Suppressor macrophage treated with lipopolysaccharide for 4 hours (primary cell): ENCODE results near the gene UBASH3B.

ENCODE experiments used
- DNase-seq: peaks from one replicate; pipeline ENCODE4 v3.0.0-alpha.2; 2020

Gene UBASH3B

DNA sequence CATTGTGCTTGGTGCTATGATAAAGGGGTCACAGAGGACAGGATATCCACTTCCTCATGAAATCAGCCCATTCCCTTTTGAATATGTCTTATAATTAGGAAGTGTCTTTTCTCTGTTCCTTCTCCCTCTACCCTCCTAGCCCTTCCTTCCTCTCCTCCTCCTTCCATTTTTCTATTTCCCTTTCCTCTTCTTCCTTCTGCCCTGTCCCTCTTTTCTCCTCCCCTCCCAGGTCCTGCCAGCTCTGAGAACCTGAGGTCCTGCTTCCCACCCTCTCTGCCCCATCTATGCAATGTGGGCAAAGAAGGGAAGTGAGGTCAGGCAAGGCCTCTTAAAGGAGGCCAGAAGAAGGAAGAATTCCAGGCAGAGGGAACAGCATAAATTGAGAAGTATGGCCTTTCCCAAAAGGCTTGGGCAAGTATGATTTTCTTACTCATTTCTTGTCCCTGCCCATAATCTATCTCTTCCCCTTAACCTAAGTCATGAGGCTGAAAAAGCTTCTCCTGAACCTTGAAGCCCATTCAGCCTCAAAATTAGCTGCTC lies 7.7 kb upstream of the UBASH3B start:
- peak; percentile 41 for DNase-seq

DNA sequence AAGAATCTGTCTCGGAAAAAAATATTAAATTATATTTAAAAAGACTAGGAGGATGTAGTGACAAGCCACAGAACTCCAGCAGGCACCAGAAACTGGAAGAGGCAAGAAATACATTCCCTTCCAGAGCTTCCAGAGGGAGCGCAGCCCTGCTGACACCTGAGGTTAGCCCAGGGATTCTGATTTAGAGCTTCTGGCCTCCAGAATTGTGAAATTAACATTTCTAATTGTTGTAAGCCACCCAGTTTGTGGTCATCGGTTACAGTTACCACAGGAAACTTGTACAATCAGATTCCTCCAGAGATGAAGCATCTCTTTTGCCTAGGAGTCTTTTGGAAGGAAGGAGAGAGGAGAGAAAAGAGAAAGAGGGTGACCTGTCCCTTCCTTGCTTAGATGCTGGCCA lies 6.4 kb upstream of the UBASH3B start:
- no peak for DNase-seq

DNA sequence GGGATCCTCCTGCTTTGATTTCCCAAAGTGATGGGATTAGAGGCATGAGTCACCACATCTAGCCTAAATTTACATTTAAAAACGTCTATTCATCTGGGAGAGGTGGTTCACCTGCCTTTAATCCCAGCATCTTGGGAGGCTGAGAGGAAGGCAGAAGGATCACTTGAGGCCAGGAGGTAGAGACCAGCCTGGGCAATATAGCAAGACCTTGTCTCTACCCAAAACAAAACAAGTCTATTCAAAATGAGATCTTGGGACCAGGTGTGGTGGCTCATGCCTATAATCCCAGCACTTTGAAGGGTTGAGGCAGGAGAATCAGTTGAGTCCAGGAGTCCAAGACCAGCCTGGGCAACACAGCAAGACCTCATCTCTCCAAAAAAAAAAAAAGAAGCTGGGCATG lies 4.9 kb upstream of the UBASH3B start:
- DNase-seq = no peak

DNA sequence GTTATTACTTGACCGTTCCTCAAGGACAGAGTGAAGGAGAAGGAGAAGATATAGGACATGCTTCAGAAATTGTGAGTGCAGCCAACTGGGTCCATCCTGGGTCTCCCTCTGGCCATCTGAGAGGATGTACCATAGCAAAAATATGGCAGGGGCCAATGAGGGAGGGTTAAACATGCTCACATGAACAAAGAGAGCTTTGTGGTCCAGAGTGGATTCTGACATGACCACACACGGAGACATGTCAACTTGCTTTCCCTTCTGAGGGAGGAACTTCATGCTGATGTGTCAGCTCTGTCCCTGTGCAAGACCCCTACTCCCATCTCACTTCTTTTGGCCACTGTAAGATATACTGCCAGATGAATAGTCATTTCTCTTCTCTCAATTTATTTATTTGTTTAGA lies 3.0 kb upstream of the UBASH3B start:
- DNase-seq = no peak

DNA sequence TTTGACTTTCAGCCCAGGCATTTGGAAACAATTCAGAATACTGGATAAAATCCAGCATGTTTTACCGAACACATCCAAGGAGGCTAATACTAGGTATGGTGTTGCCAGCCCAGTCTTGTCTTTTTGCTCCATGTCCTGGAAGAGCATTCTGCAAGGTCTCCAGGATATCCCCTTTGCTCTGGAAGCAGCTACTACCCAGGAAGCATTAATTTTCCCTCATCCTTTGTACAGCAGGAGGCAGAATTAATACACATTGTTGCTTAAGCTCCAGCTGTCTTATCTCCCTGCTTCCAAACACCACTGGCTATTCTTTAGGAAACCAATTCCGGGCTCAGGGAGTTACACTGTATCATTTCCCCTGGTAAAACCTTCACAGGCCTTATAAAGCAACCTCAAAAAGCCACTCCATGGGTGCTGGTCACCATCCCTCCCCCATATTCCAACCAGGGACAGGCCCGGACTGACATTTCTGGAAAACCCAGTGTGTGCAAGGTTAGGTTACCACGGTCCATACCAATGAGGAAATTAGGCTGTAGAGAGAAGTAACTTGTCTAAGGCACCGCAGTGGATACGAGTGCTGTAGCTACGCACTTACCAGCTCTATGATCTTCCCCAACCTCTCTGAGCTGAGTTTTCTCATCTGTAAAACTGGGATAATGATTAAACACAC lies 1.5 kb upstream of the UBASH3B start:
- DNase-seq = peak; percentile 49

DNA sequence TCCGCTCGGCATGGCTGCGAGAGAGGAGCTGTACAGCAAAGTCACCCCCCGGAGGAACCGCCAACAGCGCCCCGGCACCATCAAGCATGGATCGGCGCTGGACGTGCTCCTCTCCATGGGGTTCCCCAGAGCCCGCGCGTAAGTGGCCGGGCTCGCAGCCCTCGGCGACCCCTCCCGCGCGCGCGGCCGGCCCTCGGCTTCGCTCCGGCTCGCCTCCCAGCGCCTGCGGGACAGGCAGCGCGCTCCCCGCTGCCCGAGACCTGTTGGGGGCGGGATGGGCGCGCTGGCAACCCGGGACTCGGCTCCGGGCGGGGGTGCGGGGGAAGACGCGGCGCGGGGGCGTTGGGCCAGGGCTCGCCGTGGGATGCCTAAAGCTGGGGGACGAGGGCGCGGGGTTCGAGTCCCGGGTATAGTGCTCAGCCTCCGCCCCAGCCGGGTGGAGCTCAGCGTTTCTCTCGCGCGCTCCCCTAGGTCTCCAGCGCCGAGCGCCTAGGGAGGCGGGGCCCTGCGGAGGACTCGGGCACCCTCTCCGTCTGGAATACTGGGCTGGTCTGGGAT lies 630 bp downstream of the UBASH3B start:
- peak; percentile 56 for DNase-seq

DNA sequence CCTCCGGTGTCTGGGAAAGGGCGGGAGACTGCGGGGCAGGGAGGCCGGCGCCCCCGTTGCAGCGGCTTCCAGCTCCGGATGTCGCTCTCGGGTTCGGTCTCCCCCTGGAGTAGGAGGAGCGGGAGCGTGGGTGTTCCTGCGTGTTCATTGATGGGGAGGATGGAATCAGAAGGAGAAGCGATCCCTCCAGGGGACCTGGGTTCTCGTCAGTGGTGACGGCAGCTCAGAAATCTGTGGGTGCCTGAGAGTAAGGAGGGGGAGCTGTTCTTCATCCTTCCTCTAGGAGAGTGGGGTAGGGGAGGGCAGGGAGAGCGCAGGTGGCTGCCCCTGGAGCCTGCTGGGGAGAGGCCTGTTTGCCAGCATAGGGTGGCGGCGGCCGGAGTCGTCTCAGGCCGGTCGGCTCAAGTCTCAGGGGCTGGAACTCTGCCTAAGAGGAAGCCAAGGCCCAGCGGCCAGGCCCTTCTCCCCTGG lies 1.1 kb downstream of the UBASH3B start:
- peak; percentile 90 for DNase-seq

DNA sequence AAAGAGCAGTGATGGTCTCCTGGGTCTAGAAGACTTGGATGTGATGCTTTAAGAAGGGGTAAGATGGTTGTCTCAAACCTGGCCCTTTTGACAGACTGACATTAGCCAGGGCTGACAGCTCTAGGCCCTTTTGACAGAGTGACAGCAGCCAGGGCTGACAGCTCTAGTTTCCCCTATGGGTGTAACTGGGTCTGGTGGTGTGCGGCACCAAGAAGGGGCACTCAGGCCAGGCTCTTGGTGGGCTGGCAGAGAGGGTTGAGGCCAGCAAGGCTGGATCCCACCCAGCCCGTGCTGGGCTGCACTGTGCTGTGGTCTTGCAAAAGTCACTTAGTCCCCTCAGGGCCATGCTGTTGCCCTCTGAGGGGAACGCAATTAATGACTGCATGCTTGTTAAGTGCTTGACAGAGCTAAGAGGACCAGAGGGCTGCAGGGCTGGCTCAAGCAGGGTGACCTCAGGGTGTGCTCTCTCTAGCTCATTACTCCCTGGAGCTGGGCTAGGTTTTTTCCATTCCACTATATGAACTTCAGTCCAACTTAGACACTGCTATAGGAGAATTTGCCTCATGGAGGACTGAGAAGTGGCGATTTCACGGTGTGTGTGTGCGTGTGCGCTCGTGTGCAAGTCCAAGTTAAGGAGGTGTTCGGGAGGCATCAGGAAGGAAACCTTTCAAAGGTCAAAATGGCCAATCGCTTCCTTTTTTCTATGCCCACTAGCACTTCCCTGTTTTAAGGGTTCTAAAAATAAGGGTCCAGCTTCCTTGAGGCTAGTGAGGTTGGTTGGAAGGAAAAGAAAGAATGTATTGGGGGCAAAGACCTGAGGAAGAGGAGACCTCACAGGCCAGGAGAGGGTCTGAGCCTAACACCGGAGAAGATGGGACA lies 4.4 kb downstream of the UBASH3B start:
- DNase-seq = peak; percentile 50

DNA sequence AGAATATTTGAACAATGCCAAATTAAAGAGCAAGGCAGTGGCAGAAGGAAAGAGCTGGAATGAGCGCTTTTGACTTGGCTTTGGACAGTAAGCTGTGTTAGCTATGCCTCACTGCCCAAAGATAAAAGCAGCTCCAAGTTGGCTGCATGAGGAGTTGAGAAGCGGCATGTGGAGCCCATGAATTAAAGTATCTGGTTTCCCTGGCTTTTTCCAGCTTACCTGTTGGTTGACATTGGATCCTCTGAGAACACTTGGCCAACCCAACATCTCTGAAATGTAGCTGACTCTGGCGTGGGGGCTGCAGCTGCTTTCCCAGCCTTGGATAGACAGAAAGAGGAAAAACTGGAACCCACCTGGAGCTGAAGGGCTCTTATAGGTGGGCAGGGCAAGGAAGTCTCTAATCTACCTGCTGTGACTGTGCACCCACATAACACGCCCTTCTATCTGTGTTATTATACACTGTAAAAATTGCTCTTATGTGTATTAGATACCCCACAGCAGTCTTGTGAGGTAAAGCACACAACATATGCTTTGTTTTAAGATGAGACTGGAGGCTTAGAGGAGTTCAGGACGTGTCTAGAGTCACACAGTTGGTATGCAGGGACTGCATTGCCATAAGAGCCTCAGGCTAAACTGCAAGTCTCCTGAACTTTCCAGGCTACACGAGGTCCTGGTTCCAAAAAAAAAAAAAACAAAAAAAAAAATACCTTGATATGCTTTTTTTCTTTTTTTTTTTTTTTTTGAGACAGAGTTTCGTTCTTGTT lies 5.8 kb downstream of the UBASH3B start:
- no peak for DNase-seq

DNA sequence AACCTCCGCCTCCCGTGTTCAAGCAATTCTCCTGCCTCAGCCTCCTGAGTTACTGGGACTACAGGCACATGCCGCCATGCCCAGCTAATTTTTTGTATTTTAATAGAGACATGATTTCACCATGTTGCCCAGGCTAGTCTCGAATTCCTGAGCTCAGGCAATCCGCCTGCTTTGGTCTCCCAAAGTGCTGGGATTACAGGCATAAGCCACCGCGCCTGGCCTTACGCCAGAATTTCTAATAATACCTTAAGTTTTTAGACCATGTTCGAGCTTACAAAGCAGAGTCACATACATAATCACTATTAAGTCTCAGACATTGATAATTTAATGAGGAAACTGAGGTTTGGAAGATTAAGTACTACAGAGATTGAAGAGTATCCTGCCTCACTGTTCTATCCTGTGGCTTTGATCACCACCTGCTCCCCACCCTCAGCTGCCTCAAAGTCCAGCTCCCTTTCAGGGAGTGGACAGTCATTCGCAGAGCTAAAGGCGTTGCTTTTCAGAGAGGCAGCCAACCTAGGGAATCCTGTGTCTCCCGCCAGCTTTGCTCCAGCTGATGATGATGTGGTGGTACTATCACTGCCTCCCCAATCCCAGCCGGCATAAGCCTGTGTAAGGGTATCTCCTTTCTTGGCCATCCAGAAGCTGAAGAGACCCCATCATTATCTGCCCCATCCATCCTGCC lies 7.7 kb downstream of the UBASH3B start:
- no peak for DNase-seq

DNA sequence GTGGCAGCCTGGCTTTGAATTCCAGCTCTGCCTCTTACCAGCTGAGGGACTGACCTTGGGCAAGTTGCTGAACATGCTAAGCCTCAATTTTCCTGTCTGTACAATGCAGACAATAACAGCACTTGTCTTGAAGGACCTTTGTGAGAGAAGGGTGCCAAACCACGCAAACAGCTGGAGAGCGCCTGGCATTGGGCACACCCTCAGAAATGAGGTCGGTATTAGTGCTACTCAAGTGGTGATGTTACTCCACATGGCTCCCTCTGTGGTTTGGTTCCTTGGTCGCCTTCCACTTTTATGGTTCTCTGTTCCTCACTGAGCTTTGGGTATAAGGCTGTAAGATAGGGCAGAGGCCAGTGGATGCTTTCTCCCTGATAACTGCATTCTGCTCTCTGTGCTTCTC lies 8.2 kb downstream of the UBASH3B start:
- peak; percentile 58 for DNase-seq

DNA sequence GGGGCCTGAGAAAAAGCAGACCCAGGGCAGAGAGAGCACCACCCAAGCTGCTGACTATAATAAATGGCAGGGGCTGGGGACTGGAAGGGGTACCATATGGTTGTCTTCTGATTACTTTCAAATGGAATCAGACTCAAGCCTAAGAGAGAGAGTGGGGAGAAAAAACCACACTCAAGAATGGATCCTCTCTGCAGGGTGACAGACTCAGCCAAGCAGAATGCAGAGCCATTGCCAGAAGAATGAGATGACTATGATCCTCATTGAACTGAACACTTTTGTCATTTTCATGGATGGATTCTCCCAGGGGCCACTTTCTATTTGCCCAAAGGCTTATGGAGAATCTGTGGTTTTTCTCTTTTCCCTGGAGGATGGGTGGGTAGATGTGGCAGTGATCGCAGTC lies 8.7 kb downstream of the UBASH3B start:
- DNase-seq = no peak

DNA sequence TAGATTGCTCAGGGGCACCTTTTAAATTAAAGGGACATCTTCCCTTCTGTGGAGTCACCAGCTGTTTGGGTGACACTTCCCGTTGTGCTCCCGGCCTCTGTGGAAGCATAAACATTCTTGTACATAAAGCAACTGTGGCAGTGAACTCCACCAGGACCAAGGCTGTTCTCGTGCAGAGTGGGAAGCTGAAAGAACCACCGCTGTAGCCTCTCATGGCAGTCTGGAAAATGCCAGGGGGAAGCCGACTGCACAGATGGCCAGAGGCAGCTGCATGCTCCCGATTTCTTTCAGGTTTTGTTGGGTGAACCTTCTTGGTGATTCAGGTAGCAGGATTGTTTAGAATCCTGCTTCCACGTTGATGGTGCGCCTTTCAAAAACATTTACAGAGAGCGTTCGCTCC lies 10.3 kb downstream of the UBASH3B start:
- no peak for DNase-seq

DNA sequence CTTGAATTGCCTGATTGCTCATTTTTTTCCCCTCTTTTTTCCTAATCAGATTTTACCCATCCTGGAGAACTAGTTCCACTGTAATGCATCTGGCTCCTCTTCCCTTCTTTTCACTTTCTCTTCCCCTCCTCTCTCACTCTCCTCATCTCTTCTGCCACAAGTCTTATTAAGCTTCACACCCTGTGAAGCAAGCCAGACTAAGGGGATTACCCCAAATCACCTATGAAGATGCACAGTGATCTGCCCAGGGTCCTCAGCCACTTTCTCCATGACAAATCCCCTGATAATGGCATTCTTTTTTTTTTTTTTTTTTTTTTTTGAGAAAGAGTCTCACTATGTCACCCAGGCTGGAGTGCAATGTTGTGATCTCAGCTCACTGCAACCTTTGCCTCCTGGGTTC lies 11.2 kb downstream of the UBASH3B start:
- no peak for DNase-seq

DNA sequence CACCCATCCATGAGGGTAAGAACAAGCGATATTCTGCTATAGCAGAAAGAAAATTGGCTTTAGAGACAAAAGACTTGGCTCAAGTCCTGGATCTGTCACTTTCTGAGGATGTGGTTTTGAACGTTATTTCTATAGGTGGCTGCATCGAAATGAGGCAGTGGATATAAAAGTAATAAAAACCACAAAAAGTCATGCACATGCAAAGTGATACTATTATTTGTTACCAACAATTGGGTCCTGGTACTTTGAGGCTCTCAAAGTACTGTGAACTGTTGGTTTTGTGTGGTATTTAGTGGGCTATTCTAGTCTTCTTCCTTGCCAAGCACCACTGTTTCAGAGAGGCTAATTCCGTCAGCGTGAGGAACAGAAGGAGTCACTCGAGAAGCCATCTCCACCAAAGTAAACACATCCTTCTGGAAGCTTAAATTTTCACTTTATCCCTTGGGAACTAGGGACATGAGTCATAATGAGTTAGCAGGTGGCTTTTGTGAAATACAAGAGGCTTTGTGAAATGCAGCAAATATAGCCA lies 13.1 kb downstream of the UBASH3B start:
- DNase-seq = no peak

DNA sequence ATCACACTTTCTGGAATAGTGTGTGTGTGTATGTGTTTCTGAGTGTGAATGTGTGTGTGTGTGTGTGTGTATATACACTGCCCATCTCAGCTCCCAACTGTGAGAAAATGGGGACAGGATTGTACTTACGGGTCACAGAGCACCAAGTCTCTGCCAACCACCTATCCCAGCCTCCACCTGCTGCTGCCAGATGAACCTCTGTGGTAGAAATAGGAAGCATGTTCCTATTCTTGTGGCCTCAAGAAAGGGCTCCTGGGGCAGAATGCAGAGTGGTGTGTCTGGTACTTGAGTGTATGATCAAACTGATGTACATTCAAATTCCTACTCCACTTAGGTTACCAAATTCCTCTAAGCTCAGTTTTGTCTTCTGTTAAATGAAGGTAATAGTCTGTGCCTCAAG lies 14.6 kb downstream of the UBASH3B start:
- DNase-seq = no peak

DNA sequence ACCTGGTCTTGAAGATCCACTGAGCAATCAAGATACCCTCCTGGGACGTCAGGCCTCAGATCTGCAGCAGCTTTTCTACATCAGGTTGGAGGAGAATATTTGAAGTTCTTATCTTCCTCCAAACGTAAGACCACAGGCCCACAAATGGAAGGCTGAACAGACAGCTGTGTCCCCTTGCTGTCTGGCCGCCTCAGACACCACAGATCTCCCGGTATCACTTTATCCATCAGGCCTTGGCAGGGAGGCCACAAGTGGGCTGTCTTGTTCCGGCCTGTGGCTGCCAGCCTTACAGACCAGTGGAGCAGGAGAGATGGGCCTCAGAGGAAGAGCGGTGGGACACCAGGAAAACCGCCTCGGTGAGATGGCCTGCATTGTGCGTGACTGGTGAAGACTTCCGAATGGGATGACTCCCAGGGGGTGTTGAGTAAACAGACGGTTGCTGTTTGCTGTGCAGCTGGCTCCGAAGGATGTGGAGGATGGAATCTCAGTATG lies 15.9 kb downstream of the UBASH3B start:
- no peak for DNase-seq

DNA sequence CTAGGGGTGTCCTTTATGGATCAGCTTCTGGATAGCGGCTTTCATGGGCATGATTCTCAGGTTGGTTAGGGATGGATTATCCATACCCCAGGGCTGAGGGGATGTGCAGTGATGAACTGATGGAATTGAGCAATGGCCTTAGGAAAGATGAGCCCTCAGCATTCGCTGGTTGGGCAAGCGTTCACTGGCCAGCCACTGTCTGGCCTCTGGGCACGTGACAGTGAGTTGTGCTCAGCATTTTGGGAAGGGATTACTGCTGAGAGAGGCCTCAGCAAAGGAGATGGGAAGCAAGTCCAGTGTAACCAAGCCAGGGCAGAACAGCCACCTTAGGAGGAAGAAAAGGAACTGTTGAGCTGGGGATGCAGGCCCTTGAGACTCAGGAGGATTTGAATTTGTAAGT lies 17.4 kb downstream of the UBASH3B start:
- DNase-seq = peak; percentile 79

DNA sequence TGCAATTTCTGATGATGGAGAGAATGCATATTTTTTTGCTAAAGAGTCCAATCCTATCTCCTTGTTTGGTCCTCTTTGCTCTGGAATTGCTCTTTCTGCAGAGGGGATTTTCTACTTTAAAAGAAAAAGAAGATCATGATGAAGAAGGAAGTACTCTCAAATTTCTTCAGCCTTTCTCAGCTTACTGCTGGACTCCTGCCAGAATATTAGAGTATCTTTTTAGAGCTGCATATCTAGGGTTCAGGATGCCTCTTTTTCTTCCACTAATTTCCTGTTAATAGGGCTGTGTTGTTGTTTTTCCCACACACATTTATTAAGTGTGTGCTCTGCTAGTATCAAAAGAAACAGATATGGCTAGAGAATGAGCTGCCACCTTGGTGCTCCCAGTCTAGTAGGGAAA lies 18.2 kb downstream of the UBASH3B start:
- peak; percentile 61 for DNase-seq

DNA sequence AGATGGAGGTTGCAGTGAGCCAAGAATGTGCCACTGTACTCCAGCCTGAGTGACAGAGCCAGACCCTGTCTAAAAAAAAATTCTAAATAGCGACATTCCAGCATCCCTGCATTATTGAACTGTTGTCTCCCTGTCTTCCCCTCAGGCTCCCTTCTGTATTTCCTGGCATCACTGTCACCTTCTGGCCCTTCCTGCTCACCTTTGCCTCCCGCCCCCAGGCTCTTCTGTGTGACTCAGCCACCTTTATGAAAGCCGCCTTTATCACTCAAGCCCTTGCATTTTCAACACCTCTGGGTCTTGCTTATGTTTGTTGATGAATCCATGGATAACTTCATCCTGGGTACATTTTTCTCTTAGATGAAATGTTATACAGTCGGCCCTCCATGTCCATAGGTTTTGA lies 21.1 kb downstream of the UBASH3B start:
- no peak for DNase-seq

DNA sequence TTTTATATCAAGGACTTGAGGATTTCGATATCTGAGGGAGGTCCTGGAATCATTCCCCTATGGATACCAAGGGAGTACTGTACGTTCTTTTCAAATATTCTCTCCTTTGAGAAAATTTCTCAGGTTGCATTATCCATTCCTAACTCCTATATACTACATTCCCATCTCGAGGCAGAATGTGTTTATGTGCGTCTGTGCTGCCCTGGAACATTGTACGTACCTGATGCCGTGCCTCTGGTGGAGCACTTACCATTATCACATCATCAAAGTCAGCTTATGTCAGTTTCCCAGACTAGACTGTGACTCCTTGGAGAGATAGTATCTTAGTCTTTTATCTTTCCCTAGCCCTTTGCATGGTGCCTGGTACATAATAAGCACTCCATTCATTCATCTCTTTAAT lies 21.7 kb downstream of the UBASH3B start:
- DNase-seq = no peak

DNA sequence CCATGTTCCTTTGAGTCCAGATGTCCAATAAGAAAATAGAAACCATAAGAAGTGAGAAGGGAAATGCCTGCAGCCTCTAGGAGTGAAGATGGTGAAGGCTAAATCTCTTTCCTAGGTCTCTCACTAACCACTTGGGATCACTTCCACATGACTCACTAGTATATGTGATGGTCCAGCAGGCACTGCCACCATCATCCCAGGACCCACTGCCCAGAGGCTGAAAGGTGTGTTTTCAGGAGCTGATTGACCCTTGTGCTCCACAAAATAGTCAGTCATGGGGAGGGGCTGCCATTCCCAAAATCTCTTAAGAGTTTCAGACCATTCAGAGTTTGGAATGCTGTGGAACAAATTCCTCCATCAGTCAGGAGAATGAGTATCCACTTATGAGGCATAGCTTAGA lies 22.9 kb downstream of the UBASH3B start:
- DNase-seq = no peak
